Transverse colon (tissue), 3 donors: ENCODE results near the gene XYLB.

Experiments used
- CTCF ChIP-seq, 5 experiments: fragments of 200-600 bp in 3 of 5; fragments of 450-650 bp in 2 of 5; sonication (generic) in 3 of 5; IDR thresholded peaks; 1 replicate in 2 of 5; 2 replicates in 3 of 5; pipeline ENCODE4 v1.5.1; 2016 to 2017; ENCODE audit warnings: antibody characterized with exemption in 5 of 5, inconsistent platforms in 3 of 5, mild to moderate bottlenecking in 2 of 5, moderate library complexity in 1 of 5
- EP300 ChIP-seq: sonication (generic); formaldehyde crosslinking; IDR thresholded peaks from one replicate; pipeline ENCODE4 v1.6.1; 2017; ENCODE audit warnings: antibody characterized with exemption, low read depth

- TF ChIP-seq CTCF (IDR thresholded peaks at IDR 0.05) (no peak), EP300 (no peak)
These were observed 50.3 kb downstream of the XYLB start for GRCh38 chr3:38396861-38397260.
